Panc1 (cell line): ENCODE data around the gene SLC25A10. TPM values are rescaled to one million over a fixed set of nuclear protein-coding genes. Genes with fewer than 3 reads are reported as not detected.

Source experiments
- ATAC-seq: fragments of 200-7000 bp; cut with Tn5 transposase; 2 replicates; pipeline ENCODE4 v1.9.1; 2020; ENCODE audit warnings: mild to moderate bottlenecking, moderate library complexity
- BruUV-seq: library from RNA; stranded (reverse); fragments of 400-500 nt; replicated peaks from 2 replicates; lab custom pipeline; 2021; lab: Mats Ljungman, UMichigan
- CTCF ChIA-PET: fragments of 300-600 bp; sonication (Branson Sonifier 250); formaldehyde crosslinking; loops from one replicate; lab custom pipeline; 2022; ENCODE audit warnings: antibody characterized with exemption; lab: Charles Lee
- POLR2A ChIA-PET: fragments of 300-600 bp; sonication (Branson Sonifier 250); formaldehyde crosslinking; loops from one replicate; lab custom pipeline; 2022; ENCODE audit warnings: antibody characterized with exemption; lab: Charles Lee
- DNase-seq: peaks from one replicate; pipeline ENCODE4 v3.0.0-alpha.2; 2010; ENCODE audit warnings: low read depth, low spot score
- H3K27ac ChIP-seq: 2 replicates; pipeline ENCODE4 v1.5.1; 2011; ENCODE audit warnings: mild to moderate bottlenecking, low read length, inconsistent platforms
- H3K27me3 ChIP-seq: fragments of 200-500 bp; sonication (Bioruptor generic); 2 replicates; pipeline ENCODE4 v1.6.0; 2014; ENCODE audit warnings: low read length, inconsistent platforms; ENCODE audit not compliant: control insufficient read depth, insufficient read depth
- H3K36me3 ChIP-seq: fragments of 200-500 bp; sonication (Bioruptor generic); 2 replicates; pipeline ENCODE4 v1.5.1; 2014; ENCODE audit warnings: inconsistent platforms, mild to moderate bottlenecking, low read length, moderate library complexity; ENCODE audit not compliant: control insufficient read depth, insufficient read depth
- H3K4me1 ChIP-seq: 2 replicates; pipeline ENCODE4 v1.5.1; 2011; ENCODE audit warnings: inconsistent platforms, mild to moderate bottlenecking, low read length, moderate library complexity; ENCODE audit not compliant: control insufficient read depth, insufficient read depth
- H3K4me3 ChIP-seq, 2 experiments: 2 replicates each; pipeline ENCODE4 v1.5.1; 2011 to 2012; ENCODE audit warnings: low read depth in 2 of 2, low read length in 2 of 2, mild to moderate bottlenecking in 2 of 2, inconsistent platforms in 1 of 2, moderate library complexity in 1 of 2
- H3K9me3 ChIP-seq: fragments of 200-500 bp; sonication (Bioruptor generic); 2 replicates; pipeline ENCODE4 v1.5.1; 2014; ENCODE audit warnings: low read depth, mild to moderate bottlenecking, inconsistent platforms, low read length, moderate library complexity; ENCODE audit not compliant: control insufficient read depth, insufficient read depth
- POLR2AphosphoS5 ChIP-seq: IDR thresholded peaks from 2 replicates; pipeline ENCODE4 v1.6.1; 2012; ENCODE audit warnings: mild to moderate bottlenecking, low read depth, low read length, moderate library complexity
- SIN3A ChIP-seq: IDR thresholded peaks from 2 replicates; pipeline ENCODE4 v1.6.1; 2012; ENCODE audit warnings: low read depth, mild to moderate bottlenecking, low read length, moderate library complexity, borderline replicate concordance; ENCODE audit not compliant: insufficient read depth
- TCF7L2 ChIP-seq: IDR thresholded peaks from 2 replicates; pipeline ENCODE4 v1.6.1; 2011; ENCODE audit warnings: mild to moderate bottlenecking, low read depth, low read length, inconsistent platforms
- in situ Hi-C: cut with HindIII; loops from 2 replicates; pipeline ENCODE4 v1.10.0; 2016; ENCODE audit warnings: low sequenced_read_pairs, low pct_unique_long_range_greater_than_20kb
- intact Hi-C: fragments of 100-400 bp; cut with micrococcal nuclease; formaldehyde crosslinking; loops from one replicate; pipeline ENCODE4 v1.10.0; 2022; ENCODE audit not compliant: unreplicated experiment
- total RNA-seq: library from RNA; stranded (reverse); gene quantifications from one replicate; pipeline ENCODE4 v1.2.1, GENCODE V29; 2021; ENCODE audit not compliant: unreplicated experiment
- TF ChIP-seq, protein P1 (sequence below), 2 experiments: IDR thresholded peaks; 2 replicates each; pipeline ENCODE4 v1.6.1; 2011 to 2012; ENCODE audit warnings: low read depth in 2 of 2, control low read depth in 1 of 2, low read length in 1 of 2, mild to moderate bottlenecking in 1 of 2, moderate library complexity in 1 of 2; ENCODE audit not compliant: insufficient read depth in 1 of 2
- TF ChIP-seq, protein P2 (sequence below): fragments of 450-650 bp; IDR thresholded peaks from 2 replicates; pipeline ENCODE4 v1.5.1; 2017; ENCODE audit warnings: mild to moderate bottlenecking

SLC25A10 gene
- total RNA-seq, 1 experiment from 2014 or later = 81.2 TPM

DNA sequence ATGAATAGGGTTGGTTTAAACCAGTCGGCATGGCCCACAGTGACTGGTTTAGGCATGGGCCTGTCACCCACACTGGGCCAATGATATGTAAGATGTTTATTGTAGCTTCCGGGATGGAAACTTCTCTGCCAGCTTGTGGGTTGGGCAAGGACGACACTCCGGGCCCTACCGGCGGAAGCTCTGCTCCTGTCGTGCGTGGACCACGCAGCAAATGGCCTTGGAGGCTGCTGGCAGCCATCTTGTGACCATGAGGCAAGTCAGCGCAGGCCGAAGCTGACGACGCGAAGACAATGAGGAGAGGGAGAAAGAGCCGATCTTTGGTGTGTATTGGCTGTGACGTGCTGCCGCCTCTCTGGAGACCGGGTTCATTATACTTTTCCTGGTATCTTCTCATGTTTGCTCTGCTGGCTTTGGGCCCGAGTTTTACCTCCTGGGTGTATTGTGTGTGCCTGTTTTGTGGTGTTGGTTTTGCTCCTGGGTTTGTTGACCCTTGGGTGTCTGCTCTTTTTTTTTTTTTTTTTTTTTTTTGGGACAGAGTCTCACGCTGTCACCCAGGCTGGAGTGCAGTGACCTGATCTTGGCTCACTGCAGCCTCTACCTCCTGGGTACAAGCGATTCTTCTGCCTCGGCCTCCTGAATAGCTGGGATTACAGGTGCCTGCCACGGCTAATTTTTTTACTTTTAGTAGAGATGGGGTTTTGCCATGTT lies 15.4 kb downstream of the SLC25A10 start:
- H3K9me3 ChIP-seq = no peaks in the 10 kb centered on the region
- TF ChIP-seq POLR2AphosphoS5 (no peak), TCF7L2 (no peak), SIN3A (no peak)
- TF ChIP-seq, protein P1, sequence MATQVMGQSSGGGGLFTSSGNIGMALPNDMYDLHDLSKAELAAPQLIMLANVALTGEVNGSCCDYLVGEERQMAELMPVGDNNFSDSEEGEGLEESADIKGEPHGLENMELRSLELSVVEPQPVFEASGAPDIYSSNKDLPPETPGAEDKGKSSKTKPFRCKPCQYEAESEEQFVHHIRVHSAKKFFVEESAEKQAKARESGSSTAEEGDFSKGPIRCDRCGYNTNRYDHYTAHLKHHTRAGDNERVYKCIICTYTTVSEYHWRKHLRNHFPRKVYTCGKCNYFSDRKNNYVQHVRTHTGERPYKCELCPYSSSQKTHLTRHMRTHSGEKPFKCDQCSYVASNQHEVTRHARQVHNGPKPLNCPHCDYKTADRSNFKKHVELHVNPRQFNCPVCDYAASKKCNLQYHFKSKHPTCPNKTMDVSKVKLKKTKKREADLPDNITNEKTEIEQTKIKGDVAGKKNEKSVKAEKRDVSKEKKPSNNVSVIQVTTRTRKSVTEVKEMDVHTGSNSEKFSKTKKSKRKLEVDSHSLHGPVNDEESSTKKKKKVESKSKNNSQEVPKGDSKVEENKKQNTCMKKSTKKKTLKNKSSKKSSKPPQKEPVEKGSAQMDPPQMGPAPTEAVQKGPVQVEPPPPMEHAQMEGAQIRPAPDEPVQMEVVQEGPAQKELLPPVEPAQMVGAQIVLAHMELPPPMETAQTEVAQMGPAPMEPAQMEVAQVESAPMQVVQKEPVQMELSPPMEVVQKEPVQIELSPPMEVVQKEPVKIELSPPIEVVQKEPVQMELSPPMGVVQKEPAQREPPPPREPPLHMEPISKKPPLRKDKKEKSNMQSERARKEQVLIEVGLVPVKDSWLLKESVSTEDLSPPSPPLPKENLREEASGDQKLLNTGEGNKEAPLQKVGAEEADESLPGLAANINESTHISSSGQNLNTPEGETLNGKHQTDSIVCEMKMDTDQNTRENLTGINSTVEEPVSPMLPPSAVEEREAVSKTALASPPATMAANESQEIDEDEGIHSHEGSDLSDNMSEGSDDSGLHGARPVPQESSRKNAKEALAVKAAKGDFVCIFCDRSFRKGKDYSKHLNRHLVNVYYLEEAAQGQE (IDR thresholded peaks at IDR 0.05; ENCODE audit: insufficient read depth in 1 of 2, low read depth in 2 of 2, low read length in 1 of 2) = no peak
- TF ChIP-seq, protein P2, sequence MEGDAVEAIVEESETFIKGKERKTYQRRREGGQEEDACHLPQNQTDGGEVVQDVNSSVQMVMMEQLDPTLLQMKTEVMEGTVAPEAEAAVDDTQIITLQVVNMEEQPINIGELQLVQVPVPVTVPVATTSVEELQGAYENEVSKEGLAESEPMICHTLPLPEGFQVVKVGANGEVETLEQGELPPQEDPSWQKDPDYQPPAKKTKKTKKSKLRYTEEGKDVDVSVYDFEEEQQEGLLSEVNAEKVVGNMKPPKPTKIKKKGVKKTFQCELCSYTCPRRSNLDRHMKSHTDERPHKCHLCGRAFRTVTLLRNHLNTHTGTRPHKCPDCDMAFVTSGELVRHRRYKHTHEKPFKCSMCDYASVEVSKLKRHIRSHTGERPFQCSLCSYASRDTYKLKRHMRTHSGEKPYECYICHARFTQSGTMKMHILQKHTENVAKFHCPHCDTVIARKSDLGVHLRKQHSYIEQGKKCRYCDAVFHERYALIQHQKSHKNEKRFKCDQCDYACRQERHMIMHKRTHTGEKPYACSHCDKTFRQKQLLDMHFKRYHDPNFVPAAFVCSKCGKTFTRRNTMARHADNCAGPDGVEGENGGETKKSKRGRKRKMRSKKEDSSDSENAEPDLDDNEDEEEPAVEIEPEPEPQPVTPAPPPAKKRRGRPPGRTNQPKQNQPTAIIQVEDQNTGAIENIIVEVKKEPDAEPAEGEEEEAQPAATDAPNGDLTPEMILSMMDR = no peak
- DNase-seq = no peak
- intact Hi-C loops = no loop called here
- no TSS peak for BruUV-seq
- in situ Hi-C loops = no loop called here
- peaks cover 18% of the 10 kb centered on the region for H3K4me1 ChIP-seq
- CTCF ChIA-PET = no interaction called here
- ATAC-seq = no peak
- H3K27ac ChIP-seq = no peak overlapping the region
- POLR2A ChIA-PET = no interaction called here
- no peaks in the 10 kb centered on the region for H3K27me3 ChIP-seq
- H3K4me3 ChIP-seq = no peak overlapping the region
- no peaks in the 10 kb centered on the region for H3K36me3 ChIP-seq

DNA sequence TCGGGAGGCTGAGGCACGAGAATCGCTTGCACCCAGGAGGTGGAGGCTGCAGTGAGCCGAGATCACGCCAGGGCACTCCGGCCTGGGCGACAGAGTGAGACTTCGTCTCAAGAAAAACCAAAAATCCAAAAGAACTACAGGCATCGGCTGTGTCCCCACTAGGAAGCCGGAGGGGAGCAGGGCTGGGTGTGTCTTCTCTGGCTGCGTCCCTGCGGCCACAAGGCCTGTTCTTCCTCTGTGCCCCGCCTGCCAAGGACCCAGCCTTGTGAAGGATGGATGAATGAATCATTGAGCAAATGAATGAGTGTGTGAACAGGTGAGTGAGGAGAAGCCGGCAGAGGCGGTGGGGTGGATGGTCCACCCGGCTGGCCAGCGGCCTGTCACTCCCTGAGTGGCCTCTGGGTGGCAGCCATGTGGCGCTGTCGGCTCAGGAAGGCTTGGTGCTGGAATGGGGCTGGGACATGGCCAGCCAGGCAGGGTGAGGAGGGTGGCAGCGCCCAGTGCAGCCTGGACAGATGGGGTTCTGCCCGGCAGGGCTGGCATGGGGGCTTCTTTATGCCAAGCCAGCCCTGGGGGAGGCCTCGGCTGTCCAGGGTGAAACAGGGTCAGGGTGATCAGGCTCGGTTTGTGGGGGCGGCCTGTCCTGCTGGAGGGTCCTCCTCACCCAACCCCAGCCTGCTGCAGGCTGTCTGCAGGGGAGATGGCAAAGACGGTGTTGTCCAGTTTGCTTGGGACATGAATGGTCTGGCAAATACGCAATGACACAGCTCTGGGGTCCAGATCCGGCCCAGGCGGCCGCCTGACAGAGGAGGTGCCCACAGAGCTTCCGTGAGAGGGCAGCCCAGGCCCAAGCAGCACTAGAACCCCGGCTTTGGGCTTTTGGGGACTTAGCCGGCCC lies 21.7 kb downstream of the SLC25A10 start:
- ChIA-PET POLR2A (no interaction called here), CTCF (no interaction called here)
- TF ChIP-seq, protein P2 = peak; percentile 98
- TF ChIP-seq, protein P1 (IDR thresholded peaks at IDR 0.05; ENCODE audit: insufficient read depth in 1 of 2, low read depth in 2 of 2, low read length in 1 of 2) = peak in 1 of 2 experiments; percentile 57; a peak in 1 of 4 replicates
- no peak for TF ChIP-seq SIN3A
- in situ Hi-C loops = no loop called here
- H3K27me3 ChIP-seq = no peaks in the 10 kb centered on the region
- H3K27ac ChIP-seq = no peak overlapping the region
- ATAC-seq (peak; percentile 93), DNase-seq (no peak)
- peaks cover 11% of the 10 kb centered on the region; the same call in 1 of the 2 replicates for H3K4me1 ChIP-seq
- peak overlapping the region in 1 of 2 experiments; percentile 20; a peak in 1 of 4 replicates for H3K4me3 ChIP-seq
- no TSS peak for BruUV-seq
- intact Hi-C loops = no loop called here
- no peaks in the 10 kb centered on the region for H3K9me3 ChIP-seq
- H3K36me3 ChIP-seq = no peaks in the 10 kb centered on the region
